Dendritic cell treated with granulocyte-macrophage colony-stimulating factor and Interleukin-4, amounts not matched to agents 40 ng/mL and 50 ng/mL, for 4 days (primary cell): ENCODE data around the gene NPAS3.

Experiments used
- H3K27ac Mint-ChIP-seq: one replicate; pipeline ENCODE4 v1.8.0; 2022; ENCODE audit warnings: mild to moderate bottlenecking, mixed read lengths
- H3K27me3 Mint-ChIP-seq: one replicate; pipeline ENCODE4 v1.8.0; 2022; ENCODE audit warnings: mild to moderate bottlenecking, mixed read lengths
- H3K36me3 Mint-ChIP-seq: one replicate; pipeline ENCODE4 v1.8.0; 2022; ENCODE audit warnings: low read depth, mixed read lengths
- H3K4me1 Mint-ChIP-seq: one replicate; pipeline ENCODE4 v1.8.0; 2022; ENCODE audit warnings: low read depth, mixed read lengths
- H3K4me3 Mint-ChIP-seq: one replicate; pipeline ENCODE4 v1.8.0; 2022; ENCODE audit warnings: mild to moderate bottlenecking, moderate library complexity, mixed read lengths
- H3K9me3 Mint-ChIP-seq: one replicate; pipeline ENCODE4 v1.8.0; 2022; ENCODE audit warnings: mixed read lengths
- intact Hi-C: fragments of 100-400 bp; cut with micrococcal nuclease; formaldehyde crosslinking; loops from one replicate; pipeline ENCODE4 v1.15.0; 2022

Gene NPAS3

GRCh38 chr14:33685026-33685425 lies 746.3 kb downstream of the NPAS3 start:
- Mint-ChIP-seq H3K4me1 (no peaks in the 10 kb centered on the region), H3K27me3 (no peaks in the 10 kb centered on the region), H3K9me3 (no peaks in the 10 kb centered on the region), H3K4me3 (no peak overlapping the region), H3K27ac (no peak overlapping the region), H3K36me3 (no peaks in the 10 kb centered on the region)
- intact Hi-C loops: no loop called here

- no peaks in the 10 kb centered on the region for H3K27me3 Mint-ChIP-seq
- H3K36me3 Mint-ChIP-seq: no peaks in the 10 kb centered on the region
- H3K9me3 Mint-ChIP-seq: no peaks in the 10 kb centered on the region
- H3K4me3 Mint-ChIP-seq: no peak overlapping the region
- no peak overlapping the region for H3K27ac Mint-ChIP-seq
- no peaks in the 10 kb centered on the region for H3K4me1 Mint-ChIP-seq
- intact Hi-C loops: no loop called here
Observed at GRCh38 chr14:33685698-33686097, 747.0 kb downstream of the NPAS3 start.

- intact Hi-C loops: no loop called here
- no peaks in the 10 kb centered on the region for H3K9me3 Mint-ChIP-seq
- H3K4me3 Mint-ChIP-seq: no peak overlapping the region
- H3K27me3 Mint-ChIP-seq: no peaks in the 10 kb centered on the region
- no peaks in the 10 kb centered on the region for H3K36me3 Mint-ChIP-seq
- H3K4me1 Mint-ChIP-seq: no peaks in the 10 kb centered on the region
- H3K27ac Mint-ChIP-seq: no peak overlapping the region
Observed at GRCh38 chr14:33686218-33686617, 747.5 kb downstream of the NPAS3 start.

- Mint-ChIP-seq H3K4me3 (no peak overlapping the region), H3K4me1 (no peaks in the 10 kb centered on the region), H3K9me3 (no peaks in the 10 kb centered on the region), H3K27ac (no peak overlapping the region), H3K27me3 (no peaks in the 10 kb centered on the region), H3K36me3 (no peaks in the 10 kb centered on the region)
- intact Hi-C loops: no loop called here
Observed at GRCh38 chr14:33686856-33687255, 748.2 kb downstream of the NPAS3 start.

- intact Hi-C loops: no loop called here
- no peak overlapping the region for H3K4me3 Mint-ChIP-seq
- no peaks in the 10 kb centered on the region for H3K4me1 Mint-ChIP-seq
- no peak overlapping the region for H3K27ac Mint-ChIP-seq
- H3K9me3 Mint-ChIP-seq: no peaks in the 10 kb centered on the region
- no peaks in the 10 kb centered on the region for H3K27me3 Mint-ChIP-seq
- H3K36me3 Mint-ChIP-seq: no peaks in the 10 kb centered on the region
Observed at GRCh38 chr14:33689680-33690079, 751.0 kb downstream of the NPAS3 start.

- Mint-ChIP-seq H3K4me1 (no peaks in the 10 kb centered on the region), H3K27me3 (no peaks in the 10 kb centered on the region), H3K36me3 (no peaks in the 10 kb centered on the region), H3K9me3 (no peaks in the 10 kb centered on the region), H3K4me3 (no peak overlapping the region), H3K27ac (no peak overlapping the region)
- intact Hi-C loops: no loop called here
Observed at GRCh38 chr14:33691907-33692306, 753.2 kb downstream of the NPAS3 start.

- H3K27ac Mint-ChIP-seq: no peak overlapping the region
- H3K4me3 Mint-ChIP-seq: no peak overlapping the region
- H3K36me3 Mint-ChIP-seq: no peaks in the 10 kb centered on the region
- H3K4me1 Mint-ChIP-seq: no peaks in the 10 kb centered on the region
- H3K27me3 Mint-ChIP-seq: no peaks in the 10 kb centered on the region
- H3K9me3 Mint-ChIP-seq: no peaks in the 10 kb centered on the region
- intact Hi-C loops: no loop called here
Observed at GRCh38 chr14:33692762-33693161, 754.1 kb downstream of the NPAS3 start.

- Mint-ChIP-seq H3K4me3 (no peak overlapping the region), H3K9me3 (no peaks in the 10 kb centered on the region), H3K27ac (no peak overlapping the region), H3K4me1 (no peaks in the 10 kb centered on the region), H3K27me3 (no peaks in the 10 kb centered on the region), H3K36me3 (no peaks in the 10 kb centered on the region)
- intact Hi-C loops: no loop called here
Observed at GRCh38 chr14:33693237-33693636, 754.6 kb downstream of the NPAS3 start.

GRCh38 chr14:33696165-33696564 lies 757.5 kb downstream of the NPAS3 start:
- no peaks in the 10 kb centered on the region for H3K27me3 Mint-ChIP-seq
- no peaks in the 10 kb centered on the region for H3K36me3 Mint-ChIP-seq
- H3K4me1 Mint-ChIP-seq: no peaks in the 10 kb centered on the region
- intact Hi-C loops: no loop called here
- H3K9me3 Mint-ChIP-seq: no peaks in the 10 kb centered on the region
- no peak overlapping the region for H3K4me3 Mint-ChIP-seq
- no peak overlapping the region for H3K27ac Mint-ChIP-seq

GRCh38 chr14:33699300-33699983 lies 760.8 kb downstream of the NPAS3 start:
- Mint-ChIP-seq H3K9me3 (no peaks in the 10 kb centered on the region), H3K4me1 (no peaks in the 10 kb centered on the region), H3K4me3 (no peak overlapping the region), H3K27me3 (no peaks in the 10 kb centered on the region), H3K27ac (no peak overlapping the region), H3K36me3 (no peaks in the 10 kb centered on the region)
- intact Hi-C loops: no loop called here

- Mint-ChIP-seq H3K4me1 (no peaks in the 10 kb centered on the region), H3K27me3 (no peaks in the 10 kb centered on the region), H3K36me3 (no peaks in the 10 kb centered on the region), H3K27ac (no peak overlapping the region), H3K9me3 (no peaks in the 10 kb centered on the region), H3K4me3 (no peak overlapping the region)
- intact Hi-C loops: no loop called here
Observed at GRCh38 chr14:33700052-33700451, 761.4 kb downstream of the NPAS3 start.

GRCh38 chr14:33702293-33702692 lies 763.6 kb downstream of the NPAS3 start:
- no peak overlapping the region for H3K27ac Mint-ChIP-seq
- H3K27me3 Mint-ChIP-seq: no peaks in the 10 kb centered on the region
- no peak overlapping the region for H3K4me3 Mint-ChIP-seq
- intact Hi-C loops: no loop called here
- H3K9me3 Mint-ChIP-seq: no peaks in the 10 kb centered on the region
- H3K36me3 Mint-ChIP-seq: no peaks in the 10 kb centered on the region
- no peaks in the 10 kb centered on the region for H3K4me1 Mint-ChIP-seq

GRCh38 chr14:33704481-33704880 lies 765.8 kb downstream of the NPAS3 start:
- Mint-ChIP-seq H3K27ac (no peak overlapping the region), H3K27me3 (no peaks in the 10 kb centered on the region), H3K36me3 (no peaks in the 10 kb centered on the region), H3K4me1 (no peaks in the 10 kb centered on the region), H3K4me3 (no peak overlapping the region), H3K9me3 (no peaks in the 10 kb centered on the region)
- intact Hi-C loops: no loop called here

GRCh38 chr14:33705490-33705889 lies 766.8 kb downstream of the NPAS3 start:
- Mint-ChIP-seq H3K9me3 (no peaks in the 10 kb centered on the region), H3K27me3 (no peaks in the 10 kb centered on the region), H3K36me3 (no peaks in the 10 kb centered on the region), H3K4me1 (no peaks in the 10 kb centered on the region), H3K4me3 (no peak overlapping the region), H3K27ac (no peak overlapping the region)
- intact Hi-C loops: no loop called here

GRCh38 chr14:33707716-33708115 lies 769.0 kb downstream of the NPAS3 start:
- intact Hi-C loops: no loop called here
- H3K9me3 Mint-ChIP-seq: no peaks in the 10 kb centered on the region
- H3K36me3 Mint-ChIP-seq: no peaks in the 10 kb centered on the region
- no peak overlapping the region for H3K4me3 Mint-ChIP-seq
- H3K4me1 Mint-ChIP-seq: no peaks in the 10 kb centered on the region
- H3K27ac Mint-ChIP-seq: no peak overlapping the region
- no peaks in the 10 kb centered on the region for H3K27me3 Mint-ChIP-seq
